IPS-15b (cell line): Measurements from ENCODE around the gene DOCK2.
"Not testable (repeated sequence)": the region's sequence is repeated elsewhere in the genome, so short reads cannot be mapped to it uniquely, and the experiment has no call there.

Experiments used
- H3K27me3 ChIP-seq: one replicate; pipeline ENCODE4 v1.6.1; 2013; ENCODE audit warnings: low read length; ENCODE audit not compliant: control insufficient read depth, insufficient read depth
- H3K36me3 ChIP-seq: one replicate; pipeline ENCODE4 v1.6.1; 2013; ENCODE audit warnings: low read length; ENCODE audit not compliant: control insufficient read depth, insufficient read depth
- H3K4me1 ChIP-seq: one replicate; pipeline ENCODE4 v1.6.1; 2013; ENCODE audit warnings: mild to moderate bottlenecking, low read length; ENCODE audit not compliant: control insufficient read depth, insufficient read depth
- H3K4me3 ChIP-seq: one replicate; pipeline ENCODE4 v1.5.1; 2013; ENCODE audit warnings: low read depth, low read length
- H3K9ac ChIP-seq: one replicate; pipeline ENCODE4 v1.6.1; 2013; ENCODE audit warnings: low read depth, mild to moderate bottlenecking, low read length
- H3K9me3 ChIP-seq: one replicate; pipeline ENCODE4 v1.6.1; 2013; ENCODE audit warnings: mild to moderate bottlenecking, low read length; ENCODE audit not compliant: control insufficient read depth, insufficient read depth

DOCK2 gene

DNA sequence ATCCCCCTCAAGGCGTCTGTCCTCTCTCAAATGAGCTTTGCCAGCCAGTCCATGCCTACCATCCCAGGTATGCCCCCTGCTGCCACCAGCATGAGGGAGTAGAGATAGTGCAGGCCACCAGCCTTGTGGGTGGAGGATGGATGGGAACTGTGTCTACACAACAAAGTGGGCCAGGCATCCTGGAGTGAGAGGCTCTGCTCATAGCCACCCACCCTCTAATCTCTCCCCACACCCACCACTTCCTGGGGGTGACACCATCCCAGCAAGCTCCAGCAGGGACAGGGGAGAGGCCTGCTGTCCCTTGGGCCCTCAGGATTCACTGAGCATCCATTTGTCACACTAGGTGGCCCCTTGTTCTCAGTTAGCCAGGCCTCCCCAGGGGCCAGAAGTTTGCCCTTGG is 443.1 kb downstream of the DOCK2 start:
- no peaks in the 10 kb centered on the region for H3K9me3 ChIP-seq
- no peaks in the 10 kb centered on the region for H3K36me3 ChIP-seq
- H3K9ac ChIP-seq, result no peak overlapping the region
- H3K4me1 ChIP-seq, result no peaks in the 10 kb centered on the region
- H3K4me3 ChIP-seq, result no peak overlapping the region
- H3K27me3 ChIP-seq, result no peaks in the 10 kb centered on the region

DNA sequence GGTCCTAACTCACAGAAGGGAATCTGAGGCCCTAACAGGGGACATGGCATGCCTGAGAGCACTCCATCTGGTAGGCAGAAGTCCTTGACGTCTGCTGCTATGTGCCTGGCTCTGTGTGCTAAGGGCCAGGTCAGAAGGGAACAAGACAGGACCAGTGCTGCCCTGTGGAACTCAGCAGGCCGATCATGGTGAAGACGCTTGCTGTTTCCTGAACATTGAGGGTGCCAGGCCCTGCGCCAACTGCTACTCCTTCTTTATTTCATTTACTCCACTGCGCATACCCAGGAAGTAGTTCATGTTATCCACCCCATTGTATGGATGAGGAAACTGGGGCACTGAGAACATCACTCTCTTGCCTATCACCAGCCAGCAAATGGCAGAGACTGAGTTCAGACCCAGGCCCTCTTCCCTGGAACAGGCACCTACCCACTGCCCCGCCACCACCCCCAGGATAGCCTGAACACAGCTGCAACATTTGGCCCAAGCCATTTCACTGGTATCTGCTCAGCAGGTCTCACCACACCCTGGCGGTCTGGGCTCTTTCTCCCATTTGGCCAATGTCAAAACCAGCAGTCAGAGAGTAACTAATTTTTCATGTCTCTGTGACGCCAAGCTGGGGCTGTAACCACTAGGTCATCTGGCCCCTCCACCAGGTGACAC is 443.8 kb downstream of the DOCK2 start:
- Histone ChIP-seq H3K36me3 (no peaks in the 10 kb centered on the region), H3K4me3 (no peak overlapping the region), H3K9ac (no peak overlapping the region), H3K4me1 (no peaks in the 10 kb centered on the region), H3K27me3 (no peaks in the 10 kb centered on the region), H3K9me3 (no peaks in the 10 kb centered on the region)

DNA sequence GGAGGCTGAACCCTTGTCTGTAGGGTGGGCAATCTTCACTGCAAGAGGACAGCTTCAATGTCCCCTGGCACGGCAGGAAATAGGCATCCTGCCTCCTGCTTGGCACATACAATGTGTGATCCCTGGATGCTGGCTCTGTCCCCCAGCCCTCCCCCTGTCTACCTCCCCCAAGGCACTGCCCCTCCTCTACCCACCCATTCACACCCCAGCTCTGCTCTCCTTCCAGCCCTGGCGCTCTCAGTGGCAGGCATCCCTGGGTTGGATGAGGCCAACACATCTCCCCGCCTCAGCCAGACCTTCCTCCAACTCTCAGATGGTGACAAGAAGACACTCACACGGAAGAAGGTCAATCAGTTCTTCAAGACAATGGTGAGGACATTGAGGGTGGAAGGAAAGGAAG is 444.5 kb downstream of the DOCK2 start:
- no peaks in the 10 kb centered on the region for H3K9me3 ChIP-seq
- H3K27me3 ChIP-seq, result no peaks in the 10 kb centered on the region
- no peak overlapping the region for H3K4me3 ChIP-seq
- no peaks in the 10 kb centered on the region for H3K4me1 ChIP-seq
- no peak overlapping the region for H3K9ac ChIP-seq
- H3K36me3 ChIP-seq, result no peaks in the 10 kb centered on the region

DNA sequence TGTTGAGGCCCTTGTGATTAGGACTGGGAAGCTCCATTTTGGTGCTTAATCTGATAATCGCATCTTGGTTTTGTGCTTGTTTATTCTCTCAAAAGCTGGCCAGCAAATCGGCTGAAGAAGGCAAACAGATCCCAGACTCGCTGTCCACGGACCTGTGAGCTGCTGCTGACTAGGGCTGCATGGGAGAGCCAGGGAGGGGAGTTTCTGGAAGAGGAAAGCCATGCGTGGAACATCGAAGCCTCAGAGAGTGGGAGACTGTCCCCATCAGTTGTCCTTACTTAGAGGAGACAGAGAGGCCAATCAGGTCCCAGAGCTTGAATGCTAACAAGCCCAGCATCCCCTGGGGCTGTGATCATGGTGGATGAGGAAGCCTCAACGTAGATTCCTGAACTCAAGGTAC is 445.6 kb downstream of the DOCK2 start:
- Histone ChIP-seq H3K27me3 (no peaks in the 10 kb centered on the region), H3K4me1 (no peaks in the 10 kb centered on the region), H3K36me3 (no peaks in the 10 kb centered on the region)

DNA sequence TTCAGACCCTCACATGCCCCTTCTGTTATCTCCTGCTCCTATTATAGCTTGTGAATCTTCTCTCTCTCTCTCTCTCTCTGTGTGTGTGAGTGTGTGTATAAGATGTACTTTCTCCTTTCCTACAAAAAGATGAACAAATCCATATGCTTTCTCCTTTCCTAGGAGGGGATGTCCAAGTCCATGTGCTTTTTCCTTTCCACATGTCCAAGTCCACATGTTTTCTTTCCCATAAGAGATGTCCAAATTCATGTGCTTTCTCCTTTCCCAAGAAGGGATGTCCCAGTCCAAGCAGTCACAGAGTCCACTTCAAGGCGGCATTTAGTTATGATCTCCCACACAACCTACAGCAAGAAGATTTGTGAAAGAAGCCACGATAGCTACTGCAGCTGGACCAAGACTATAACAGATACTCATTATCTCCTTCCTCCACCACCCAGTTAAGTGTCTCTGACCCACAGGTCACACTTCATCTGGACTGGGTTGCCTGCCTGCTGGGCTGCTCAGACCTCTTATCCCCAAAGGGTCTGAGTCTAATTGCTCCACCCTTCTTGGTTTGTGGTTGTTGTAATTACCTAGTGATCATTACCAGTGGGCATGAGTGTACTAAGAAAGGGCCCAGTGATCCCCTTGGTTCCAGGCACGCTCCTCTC is 450.2 kb downstream of the DOCK2 start:
- H3K36me3 ChIP-seq, result no peaks in the 10 kb centered on the region
- H3K4me3 ChIP-seq, result no peak overlapping the region
- no peaks in the 10 kb centered on the region for H3K9me3 ChIP-seq
- H3K27me3 ChIP-seq, result no peaks in the 10 kb centered on the region
- no peak overlapping the region for H3K9ac ChIP-seq
- no peaks in the 10 kb centered on the region for H3K4me1 ChIP-seq

More for the DNA sequence above, 445.6 kb downstream of the DOCK2 start:
- Histone ChIP-seq H3K4me3 (no peak overlapping the region), H3K9ac (no peak overlapping the region), H3K9me3 (no peaks in the 10 kb centered on the region)

DNA sequence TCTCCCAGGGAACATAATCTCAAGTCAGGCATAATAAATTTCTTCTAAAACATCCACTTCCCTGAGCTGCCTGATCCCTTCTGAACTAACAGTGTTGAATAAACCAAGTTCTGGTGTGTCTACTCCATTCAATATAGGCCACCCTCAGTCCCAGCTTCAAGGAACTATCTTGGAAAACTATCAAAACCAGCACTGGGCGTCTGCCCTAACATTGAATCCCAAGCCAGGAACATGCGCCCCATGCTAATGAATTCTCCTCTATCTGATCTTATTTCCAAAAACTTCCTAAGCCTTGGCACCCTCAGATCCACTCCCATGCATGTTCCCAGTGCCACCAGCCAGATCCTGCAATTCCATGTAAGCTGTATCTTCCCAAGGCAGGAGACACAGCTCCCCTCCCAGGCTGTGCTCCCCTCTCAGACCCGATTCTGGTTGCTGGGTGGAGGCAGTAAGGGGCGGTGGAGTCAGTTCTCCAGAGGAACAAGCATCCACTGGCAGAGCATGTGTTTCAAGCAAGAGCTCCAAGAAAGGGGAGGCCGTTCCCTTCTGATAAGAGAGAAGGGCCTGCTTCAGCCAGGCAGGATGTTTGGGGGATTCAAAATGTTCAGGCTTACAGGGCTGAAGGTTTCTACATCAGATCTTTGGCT is 455.5 kb downstream of the DOCK2 start:
- H3K27me3 ChIP-seq, result no peaks in the 10 kb centered on the region
- no peak overlapping the region for H3K9ac ChIP-seq
- H3K36me3 ChIP-seq, result no peaks in the 10 kb centered on the region
- H3K9me3 ChIP-seq, result no peaks in the 10 kb centered on the region
- H3K4me3 ChIP-seq, result no peak overlapping the region
- no peaks in the 10 kb centered on the region for H3K4me1 ChIP-seq

DNA sequence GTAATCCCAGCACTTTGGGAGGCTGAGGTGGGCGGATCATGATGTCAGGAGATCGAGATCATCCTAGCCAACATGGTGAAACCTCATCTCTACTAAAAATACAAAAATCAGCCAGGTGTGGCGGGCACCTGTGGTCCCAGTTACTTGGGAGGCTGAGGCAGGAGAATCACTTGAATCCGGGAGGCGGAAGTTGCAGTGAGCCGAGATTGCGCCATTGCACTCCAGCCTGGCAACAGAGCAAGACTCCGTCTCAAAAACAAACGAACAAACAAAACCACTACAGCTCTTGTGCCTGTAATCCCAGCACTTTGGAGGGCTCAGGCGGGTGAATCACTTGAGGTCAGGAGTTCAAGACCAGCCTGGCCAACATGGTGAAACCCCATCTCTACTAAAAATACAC is 457.3 kb downstream of the DOCK2 start:
- H3K4me1 ChIP-seq, H3K36me3 ChIP-seq, H3K9ac ChIP-seq, H3K9me3 ChIP-seq, H3K4me3 ChIP-seq, H3K27me3 ChIP-seq: not testable (repeated sequence)

DNA sequence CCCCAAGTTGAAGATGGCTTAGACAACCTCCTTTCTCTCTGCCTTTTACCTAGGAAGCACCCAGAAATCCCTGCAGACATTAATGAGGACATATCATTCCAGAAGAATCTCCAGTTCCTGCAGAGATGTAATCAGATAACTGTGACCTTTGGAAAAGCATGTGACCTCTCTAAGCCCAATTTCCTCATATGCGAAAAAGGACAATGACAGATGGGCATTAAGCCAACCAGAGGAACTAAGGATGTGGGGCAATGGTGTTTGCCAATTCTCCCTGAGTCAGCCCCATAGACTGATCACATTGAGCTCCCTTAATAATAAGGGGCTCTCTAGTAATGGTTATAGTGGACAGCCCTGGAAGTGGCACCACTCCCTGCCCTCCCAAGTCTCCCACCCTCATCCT is 458.6 kb downstream of the DOCK2 start:
- Histone ChIP-seq H3K36me3 (no peaks in the 10 kb centered on the region), H3K4me3 (no peak overlapping the region), H3K27me3 (peaks cover under 1% of the 10 kb centered on the region), H3K9ac (no peak overlapping the region), H3K9me3 (no peaks in the 10 kb centered on the region), H3K4me1 (no peaks in the 10 kb centered on the region)

DNA sequence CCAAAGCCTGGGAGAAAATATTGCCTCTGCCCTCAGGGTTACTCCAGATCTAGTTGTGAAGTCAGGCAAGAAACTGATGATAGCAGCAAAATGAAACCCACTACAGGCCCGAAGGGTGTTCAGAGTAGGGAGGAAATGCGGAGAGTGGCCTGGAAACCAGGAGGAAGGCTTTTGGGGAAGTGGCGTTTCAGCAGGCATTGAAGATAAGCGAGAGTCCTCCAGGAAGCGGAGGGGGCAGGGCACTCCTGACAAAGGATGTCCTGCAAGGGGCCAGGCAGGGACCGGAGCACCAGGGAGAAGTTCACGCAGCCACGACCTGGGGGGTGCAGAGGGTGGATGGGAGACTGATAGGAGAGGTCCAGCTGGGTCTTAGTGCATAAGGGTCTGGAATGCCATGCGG is 460.9 kb downstream of the DOCK2 start:
- no peaks in the 10 kb centered on the region for H3K9me3 ChIP-seq
- H3K4me3 ChIP-seq, result no peak overlapping the region
- no peaks in the 10 kb centered on the region for H3K4me1 ChIP-seq
- peaks cover 5% of the 10 kb centered on the region for H3K27me3 ChIP-seq
- H3K9ac ChIP-seq, result no peak overlapping the region
- no peaks in the 10 kb centered on the region for H3K36me3 ChIP-seq

DNA sequence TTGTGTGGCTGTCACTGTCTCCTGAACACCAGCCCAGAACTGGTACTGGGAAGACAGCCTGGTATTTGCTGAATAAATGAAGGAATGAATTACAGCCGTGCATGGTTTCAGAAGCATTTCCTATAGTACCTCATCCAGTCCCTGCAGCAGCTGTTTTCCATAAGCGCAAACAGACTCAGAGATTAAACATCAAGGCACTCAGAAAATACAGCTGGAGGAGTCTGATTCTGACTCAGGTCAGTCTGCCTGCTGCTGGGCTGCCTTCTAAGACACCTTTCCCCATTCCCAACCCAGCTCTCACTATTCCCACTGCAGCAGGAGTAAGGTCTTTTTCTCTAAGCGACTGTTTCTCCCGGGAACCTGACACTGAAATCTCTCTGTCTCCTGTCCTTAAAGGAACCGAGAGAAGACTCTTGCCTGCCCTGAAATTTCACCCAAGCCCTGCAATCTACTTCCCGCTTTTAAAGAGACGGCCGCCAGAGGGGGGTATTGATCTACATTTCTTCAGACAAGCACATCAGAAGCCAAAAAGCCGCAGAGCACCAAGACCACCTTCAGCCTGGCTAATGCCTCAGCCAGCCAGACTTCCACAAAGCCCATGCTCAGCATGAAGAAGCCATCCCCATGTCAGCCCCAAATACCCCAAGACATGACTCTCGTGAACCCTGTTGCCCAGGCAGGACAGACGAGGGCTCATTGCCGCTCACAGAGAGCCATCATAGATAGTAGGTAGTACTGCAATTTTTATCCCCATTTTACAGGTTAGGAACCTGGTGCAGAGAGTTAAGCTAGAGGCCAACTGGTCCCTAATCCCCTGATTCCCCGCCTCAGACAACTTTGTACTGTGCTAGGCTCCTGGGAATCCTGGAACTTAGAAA is 463.2 kb downstream of the DOCK2 start:
- H3K9me3 ChIP-seq, result no peaks in the 10 kb centered on the region

DNA sequence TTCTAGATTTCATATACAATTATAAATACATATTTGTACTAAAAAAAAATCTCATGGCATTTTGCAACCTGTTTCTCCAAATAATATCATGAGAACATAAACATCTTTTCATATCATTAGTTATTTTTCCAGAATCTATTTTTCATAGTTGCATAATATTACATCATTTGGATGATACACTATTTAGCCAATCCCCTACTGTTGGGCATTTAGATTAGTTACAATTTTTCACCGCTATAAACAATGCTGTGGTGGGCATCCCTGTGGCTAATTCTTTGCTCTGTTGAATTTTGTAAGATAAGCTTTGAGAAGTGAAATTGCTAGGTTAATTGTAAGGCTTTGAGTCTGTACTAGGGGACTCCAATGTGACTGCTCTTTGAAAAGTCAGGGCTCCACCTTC is 466.4 kb downstream of the DOCK2 start:
- Histone ChIP-seq H3K9me3 (no peaks in the 10 kb centered on the region), H3K4me1 (no peaks in the 10 kb centered on the region), H3K9ac (no peak overlapping the region), H3K36me3 (no peaks in the 10 kb centered on the region), H3K4me3 (no peak overlapping the region), H3K27me3 (peaks cover 29% of the 10 kb centered on the region)

More for the DNA sequence above, 463.2 kb downstream of the DOCK2 start:
- no peaks in the 10 kb centered on the region for H3K4me1 ChIP-seq
- H3K9ac ChIP-seq, result no peak overlapping the region
- H3K27me3 ChIP-seq, result peaks cover 7% of the 10 kb centered on the region
- H3K36me3 ChIP-seq, result no peaks in the 10 kb centered on the region
- H3K4me3 ChIP-seq, result no peak overlapping the region
